ENCODE data around the gene GLIS1.

Gene GLIS1

DNA sequence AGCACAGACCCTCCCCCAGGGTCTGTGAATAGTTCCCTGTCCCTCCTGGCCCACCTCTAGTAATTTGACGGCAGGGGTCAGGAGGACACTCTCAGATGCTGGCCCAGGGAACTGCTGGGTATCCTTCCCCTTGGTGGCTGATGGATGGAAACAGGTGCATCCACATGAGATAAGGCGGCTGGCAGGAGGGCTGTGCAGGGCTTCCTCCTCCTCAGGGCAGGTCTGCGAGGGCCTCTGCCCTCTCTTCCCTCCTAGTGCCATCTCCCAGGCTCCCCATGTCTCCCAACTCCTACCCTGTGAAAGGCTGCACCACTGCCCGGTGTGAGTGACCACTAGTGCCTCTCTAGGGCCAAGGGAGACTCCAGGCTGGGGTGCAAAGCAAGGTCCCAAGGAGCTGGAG is 123.9 kb downstream of the GLIS1 start:
- H3K4me3 ChIP-seq (ENCODE audit: low read length) = no peak overlapping the region
- DNase-seq (ENCODE audit: low read depth) = no peak
- TF ChIP-seq, protein P1, sequence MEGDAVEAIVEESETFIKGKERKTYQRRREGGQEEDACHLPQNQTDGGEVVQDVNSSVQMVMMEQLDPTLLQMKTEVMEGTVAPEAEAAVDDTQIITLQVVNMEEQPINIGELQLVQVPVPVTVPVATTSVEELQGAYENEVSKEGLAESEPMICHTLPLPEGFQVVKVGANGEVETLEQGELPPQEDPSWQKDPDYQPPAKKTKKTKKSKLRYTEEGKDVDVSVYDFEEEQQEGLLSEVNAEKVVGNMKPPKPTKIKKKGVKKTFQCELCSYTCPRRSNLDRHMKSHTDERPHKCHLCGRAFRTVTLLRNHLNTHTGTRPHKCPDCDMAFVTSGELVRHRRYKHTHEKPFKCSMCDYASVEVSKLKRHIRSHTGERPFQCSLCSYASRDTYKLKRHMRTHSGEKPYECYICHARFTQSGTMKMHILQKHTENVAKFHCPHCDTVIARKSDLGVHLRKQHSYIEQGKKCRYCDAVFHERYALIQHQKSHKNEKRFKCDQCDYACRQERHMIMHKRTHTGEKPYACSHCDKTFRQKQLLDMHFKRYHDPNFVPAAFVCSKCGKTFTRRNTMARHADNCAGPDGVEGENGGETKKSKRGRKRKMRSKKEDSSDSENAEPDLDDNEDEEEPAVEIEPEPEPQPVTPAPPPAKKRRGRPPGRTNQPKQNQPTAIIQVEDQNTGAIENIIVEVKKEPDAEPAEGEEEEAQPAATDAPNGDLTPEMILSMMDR (conservative IDR thresholded peaks at IDR 0.05; ENCODE audit: low read depth, low read length) = no peak

DNA sequence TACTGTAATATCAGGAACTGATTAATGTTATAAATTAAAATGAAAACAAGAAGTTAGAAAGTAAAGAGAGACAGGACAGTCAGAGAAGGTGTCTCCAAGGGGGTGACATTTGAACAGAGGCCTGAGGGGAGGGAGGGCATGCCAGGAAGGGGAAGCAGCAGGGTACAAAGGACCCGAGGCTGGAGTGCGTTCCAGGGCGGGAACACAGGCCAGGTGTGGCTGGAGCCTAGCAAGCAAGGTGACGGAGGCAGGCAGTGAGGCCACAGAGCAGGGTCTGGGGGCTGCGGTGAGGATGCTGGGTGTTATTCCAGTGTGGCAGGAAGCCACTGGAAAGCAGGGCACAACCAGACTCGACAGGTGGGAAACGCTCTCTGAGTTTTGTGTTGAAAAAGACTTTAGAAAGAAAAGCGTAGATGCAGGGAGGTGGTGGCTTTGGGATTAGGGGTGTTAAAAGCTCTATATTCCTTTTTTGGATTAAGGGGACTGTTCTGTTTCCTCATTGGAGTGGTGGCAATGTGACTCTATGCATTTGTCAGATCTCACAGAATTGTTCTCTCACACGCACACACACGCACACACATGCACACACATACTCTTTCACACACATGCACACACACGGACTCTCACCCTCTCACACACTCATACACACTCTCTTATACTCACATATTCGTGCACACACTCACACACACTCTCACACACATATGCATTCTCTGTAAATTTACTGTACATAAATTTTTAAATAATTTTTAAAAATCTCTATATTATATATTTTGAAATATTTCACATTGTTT is 124.5 kb downstream of the GLIS1 start:
- H3K4me3 ChIP-seq (ENCODE audit: low read length) = no peak overlapping the region
- TF ChIP-seq, protein P1 (conservative IDR thresholded peaks at IDR 0.05; ENCODE audit: low read depth, low read length) = no peak
- no peak for DNase-seq (ENCODE audit: low read depth)

DNA sequence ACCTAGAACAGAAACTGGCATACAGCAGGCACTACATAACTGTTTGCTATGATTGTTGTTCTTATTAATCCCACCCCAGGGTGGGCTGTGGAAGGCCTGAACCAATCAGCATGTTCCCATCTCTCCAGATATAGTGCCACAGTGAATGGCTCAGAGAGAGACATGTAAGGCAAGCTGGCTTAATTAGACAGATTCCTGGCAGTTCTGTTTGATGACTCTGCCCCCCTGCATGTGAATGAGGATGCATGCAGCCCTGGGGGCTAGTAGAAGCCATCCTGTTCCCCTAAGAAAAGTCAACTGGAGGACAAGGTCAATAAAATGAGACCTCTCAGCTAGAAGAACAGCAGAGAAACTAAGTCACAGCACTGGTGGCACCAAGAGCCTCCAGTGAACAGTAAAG is 130.3 kb downstream of the GLIS1 start:
- no peak for DNase-seq (ENCODE audit: low read depth)
- H3K4me3 ChIP-seq (ENCODE audit: low read length) = no peak overlapping the region
- TF ChIP-seq, protein P1 (conservative IDR thresholded peaks at IDR 0.05; ENCODE audit: low read depth, low read length) = no peak

DNA sequence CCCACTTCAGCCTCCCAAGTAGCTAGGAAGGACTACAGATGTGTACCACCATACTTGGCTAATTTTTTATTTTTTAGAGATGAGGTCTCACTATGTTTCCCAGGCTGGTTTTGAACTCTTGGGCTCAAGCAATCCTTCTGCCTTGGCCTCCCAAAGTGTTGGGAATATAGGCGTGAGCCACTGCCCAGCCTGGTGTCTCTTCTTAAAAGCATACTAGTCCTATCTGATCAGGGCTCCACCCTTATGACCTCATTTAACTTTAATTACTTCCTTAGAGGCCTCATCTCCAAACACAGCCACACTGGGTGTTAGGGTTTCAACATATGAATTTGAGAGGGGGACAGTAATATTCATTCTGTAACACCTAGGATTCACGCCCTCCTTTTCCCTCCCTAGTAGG is 130.9 kb downstream of the GLIS1 start:
- no peak for DNase-seq (ENCODE audit: low read depth)
- TF ChIP-seq, protein P1 (conservative IDR thresholded peaks at IDR 0.05; ENCODE audit: low read depth, low read length) = no peak
- no peak overlapping the region for H3K4me3 ChIP-seq (ENCODE audit: low read length)

DNA sequence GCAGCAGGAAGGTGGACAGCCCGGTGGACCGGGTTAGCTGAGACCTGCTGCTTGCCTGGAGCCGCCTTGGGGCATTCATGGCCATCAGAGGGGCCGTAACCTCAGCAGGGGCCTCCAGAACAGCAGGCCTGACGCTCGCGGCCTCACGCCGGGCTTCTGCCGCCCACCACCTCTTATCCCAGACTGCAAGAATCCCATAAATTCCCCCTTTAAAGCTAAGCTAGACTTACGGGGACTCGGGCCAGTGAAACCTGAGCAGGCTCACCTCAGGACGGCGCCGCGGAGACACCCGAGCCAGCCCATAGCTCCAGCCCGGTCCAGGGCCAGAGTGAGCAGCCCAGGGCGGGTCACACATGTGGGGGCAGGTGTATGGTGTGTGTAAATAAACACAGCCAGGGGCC is 132.3 kb downstream of the GLIS1 start:
- no peak for DNase-seq (ENCODE audit: low read depth)
- TF ChIP-seq, protein P1 (conservative IDR thresholded peaks at IDR 0.05; ENCODE audit: low read depth, low read length) = no peak
- no peak overlapping the region for H3K4me3 ChIP-seq (ENCODE audit: low read length)

DNA sequence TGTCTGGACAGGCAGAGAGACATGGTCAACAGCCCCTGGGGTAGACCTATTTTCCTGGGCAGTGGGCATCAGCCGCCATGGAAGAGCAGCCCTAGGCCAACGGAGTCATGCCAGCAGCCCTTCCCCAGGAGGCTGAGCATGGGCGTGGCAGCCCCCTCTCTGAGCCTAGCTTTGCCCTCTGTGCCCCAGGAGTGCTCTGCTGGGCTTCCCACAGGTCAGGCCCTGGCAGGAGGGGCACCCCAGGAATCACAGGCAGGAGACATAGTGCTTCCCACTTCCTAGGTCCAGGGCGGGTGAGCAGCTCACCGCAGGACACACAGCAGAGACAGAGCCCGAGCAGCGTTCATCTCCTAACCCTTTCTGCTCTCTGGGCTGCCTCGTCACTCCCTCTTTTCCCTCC is 132.8 kb downstream of the GLIS1 start:
- TF ChIP-seq, protein P1 (conservative IDR thresholded peaks at IDR 0.05; ENCODE audit: low read depth, low read length) = no peak
- no peak for DNase-seq (ENCODE audit: low read depth)
- H3K4me3 ChIP-seq (ENCODE audit: low read length) = no peak overlapping the region

DNA sequence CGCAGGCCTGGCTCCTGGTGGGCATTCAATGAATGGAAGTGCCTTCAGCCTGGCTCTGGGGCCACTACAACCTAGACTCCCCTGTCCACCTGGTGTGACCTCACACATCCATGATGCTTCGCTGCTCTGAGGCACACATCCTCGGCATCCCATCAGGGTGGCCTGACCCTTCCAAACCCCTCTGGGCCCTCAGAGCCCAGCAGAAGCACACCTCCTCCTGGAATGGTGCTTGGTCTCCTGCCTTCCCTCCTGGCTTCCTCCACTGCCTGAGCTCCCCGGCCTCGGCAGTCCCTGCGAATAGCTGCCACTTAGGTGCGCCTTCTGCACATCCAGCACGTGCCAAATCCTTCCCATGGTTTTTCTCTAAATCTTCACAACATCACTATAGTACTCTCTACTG is 133.8 kb downstream of the GLIS1 start:
- no peak for DNase-seq (ENCODE audit: low read depth)
- TF ChIP-seq, protein P1 (conservative IDR thresholded peaks at IDR 0.05; ENCODE audit: low read depth, low read length) = no peak
- H3K4me3 ChIP-seq (ENCODE audit: low read length) = no peak overlapping the region

Measured in retinal pigment epithelial cell (primary cell).